ENCODE results near the gene PICK1.

DNA sequence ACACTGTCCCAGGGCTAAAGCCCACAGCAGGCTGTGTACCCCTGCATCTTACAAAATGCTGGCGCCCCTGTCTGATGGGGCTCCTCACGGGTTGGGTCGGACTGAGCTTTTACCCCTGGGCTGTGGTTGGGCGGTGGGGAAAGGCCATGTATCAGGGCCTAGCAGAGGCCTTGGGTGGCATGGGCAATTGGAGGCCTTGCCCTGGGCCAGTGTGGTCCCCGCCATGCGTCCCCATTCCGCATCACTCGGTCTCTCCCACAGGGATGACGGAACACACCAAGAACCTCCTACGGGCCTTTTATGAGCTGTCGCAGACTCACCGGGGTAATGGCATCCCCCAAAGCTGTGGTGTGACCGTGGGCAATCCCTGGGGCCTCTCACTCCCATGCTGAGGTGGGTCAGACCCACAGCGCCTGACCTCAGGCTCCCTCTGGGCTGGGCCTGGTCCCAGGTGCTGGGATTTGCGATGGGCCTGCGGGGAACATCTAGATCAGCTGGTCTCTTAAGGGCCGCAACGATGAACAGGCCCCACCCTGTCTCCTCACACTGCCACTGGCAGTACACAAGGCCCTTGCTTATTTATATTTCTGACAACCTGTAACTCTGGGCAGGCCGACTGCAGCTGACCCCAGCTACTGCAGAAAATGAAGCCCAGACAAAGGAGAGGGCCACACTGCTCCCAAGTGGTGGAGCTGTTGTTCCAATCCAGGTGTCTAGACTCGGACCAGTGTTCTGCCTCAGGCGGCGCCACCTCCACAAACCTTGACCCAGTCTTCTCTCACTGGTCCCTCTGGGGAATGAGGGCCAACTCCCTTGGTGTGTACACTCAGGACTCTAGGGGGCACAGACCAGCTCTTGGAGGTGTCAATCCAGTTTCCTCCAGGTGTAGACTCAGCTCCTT, 14.5 kb downstream of the PICK1 start:
- TF ChIP-seq, protein P1, sequence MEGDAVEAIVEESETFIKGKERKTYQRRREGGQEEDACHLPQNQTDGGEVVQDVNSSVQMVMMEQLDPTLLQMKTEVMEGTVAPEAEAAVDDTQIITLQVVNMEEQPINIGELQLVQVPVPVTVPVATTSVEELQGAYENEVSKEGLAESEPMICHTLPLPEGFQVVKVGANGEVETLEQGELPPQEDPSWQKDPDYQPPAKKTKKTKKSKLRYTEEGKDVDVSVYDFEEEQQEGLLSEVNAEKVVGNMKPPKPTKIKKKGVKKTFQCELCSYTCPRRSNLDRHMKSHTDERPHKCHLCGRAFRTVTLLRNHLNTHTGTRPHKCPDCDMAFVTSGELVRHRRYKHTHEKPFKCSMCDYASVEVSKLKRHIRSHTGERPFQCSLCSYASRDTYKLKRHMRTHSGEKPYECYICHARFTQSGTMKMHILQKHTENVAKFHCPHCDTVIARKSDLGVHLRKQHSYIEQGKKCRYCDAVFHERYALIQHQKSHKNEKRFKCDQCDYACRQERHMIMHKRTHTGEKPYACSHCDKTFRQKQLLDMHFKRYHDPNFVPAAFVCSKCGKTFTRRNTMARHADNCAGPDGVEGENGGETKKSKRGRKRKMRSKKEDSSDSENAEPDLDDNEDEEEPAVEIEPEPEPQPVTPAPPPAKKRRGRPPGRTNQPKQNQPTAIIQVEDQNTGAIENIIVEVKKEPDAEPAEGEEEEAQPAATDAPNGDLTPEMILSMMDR (IDR thresholded peaks at IDR 0.05; ENCODE audit: low read depth, low read length): no peak
- TF ChIP-seq, protein P2, sequence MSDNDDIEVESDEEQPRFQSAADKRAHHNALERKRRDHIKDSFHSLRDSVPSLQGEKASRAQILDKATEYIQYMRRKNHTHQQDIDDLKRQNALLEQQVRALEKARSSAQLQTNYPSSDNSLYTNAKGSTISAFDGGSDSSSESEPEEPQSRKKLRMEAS (IDR thresholded peaks at IDR 0.05; ENCODE audit: low read depth, low read length): no peak
- TF ChIP-seq POLR2A (IDR thresholded peaks at IDR 0.05; ENCODE audit: extremely low read depth, insufficient read length): no peak

All from NB4 (cell line).